Peyer's patch (tissue), 4 donors: Measurements from ENCODE around the gene PRR35.

Experiments
- POLR2A ChIP-seq, 2 donors: fragments of 450-650 bp; IDR thresholded peaks; one replicate each; pipeline ENCODE4 v1.5.1; 2017; ENCODE audit warnings: antibody characterized with exemption in 2 of 2, mild to moderate bottlenecking in 2 of 2, moderate library complexity in 2 of 2
- TF ChIP-seq, protein P1 (sequence below), 6 experiments: fragments of 450-650 bp in 4 of 6; fragments of 200-600 bp in 2 of 6; sonication (generic) in 1 of 6; IDR thresholded peaks; one replicate each; pipeline ENCODE4 v1.5.1; 2017 to 2019; ENCODE audit warnings: antibody characterized with exemption in 6 of 6, mild to moderate bottlenecking in 3 of 6, moderate library complexity in 1 of 6

DNA sequence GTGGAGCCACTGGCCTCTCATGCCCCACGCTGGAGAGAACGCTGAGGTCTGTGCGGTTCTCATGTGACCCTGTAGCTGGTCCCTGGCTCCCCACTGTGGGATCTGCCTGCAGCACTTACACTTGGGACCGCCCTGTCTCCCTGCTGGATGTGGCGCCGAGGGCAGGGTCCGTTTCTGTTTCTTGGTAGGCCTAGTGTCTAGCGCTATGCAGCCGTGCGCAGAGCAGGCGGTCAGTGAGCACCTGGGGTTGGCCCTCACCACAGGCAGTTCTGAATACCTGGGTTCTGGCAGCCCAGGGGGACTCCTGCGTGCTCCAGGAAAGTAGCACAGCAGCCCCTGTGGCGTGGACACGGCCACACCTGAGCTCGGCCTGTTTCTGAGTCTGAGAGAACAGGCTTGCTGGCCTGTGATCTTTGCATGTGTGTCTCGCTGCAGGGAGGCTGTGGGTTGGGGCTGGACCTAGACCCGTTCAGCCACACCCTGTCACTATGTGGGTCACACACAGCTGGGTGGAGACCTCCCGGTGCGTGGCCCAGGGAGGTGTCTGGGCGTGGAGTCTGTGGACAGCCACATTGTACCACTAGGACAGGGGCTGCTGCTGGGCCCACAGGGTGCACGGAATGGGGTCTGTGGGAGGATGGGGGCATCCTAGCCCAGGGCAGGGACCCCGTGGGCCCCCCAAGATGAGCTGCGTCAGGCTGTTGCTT, 29.9 kb upstream of the PRR35 start:
- TF ChIP-seq, protein P1, sequence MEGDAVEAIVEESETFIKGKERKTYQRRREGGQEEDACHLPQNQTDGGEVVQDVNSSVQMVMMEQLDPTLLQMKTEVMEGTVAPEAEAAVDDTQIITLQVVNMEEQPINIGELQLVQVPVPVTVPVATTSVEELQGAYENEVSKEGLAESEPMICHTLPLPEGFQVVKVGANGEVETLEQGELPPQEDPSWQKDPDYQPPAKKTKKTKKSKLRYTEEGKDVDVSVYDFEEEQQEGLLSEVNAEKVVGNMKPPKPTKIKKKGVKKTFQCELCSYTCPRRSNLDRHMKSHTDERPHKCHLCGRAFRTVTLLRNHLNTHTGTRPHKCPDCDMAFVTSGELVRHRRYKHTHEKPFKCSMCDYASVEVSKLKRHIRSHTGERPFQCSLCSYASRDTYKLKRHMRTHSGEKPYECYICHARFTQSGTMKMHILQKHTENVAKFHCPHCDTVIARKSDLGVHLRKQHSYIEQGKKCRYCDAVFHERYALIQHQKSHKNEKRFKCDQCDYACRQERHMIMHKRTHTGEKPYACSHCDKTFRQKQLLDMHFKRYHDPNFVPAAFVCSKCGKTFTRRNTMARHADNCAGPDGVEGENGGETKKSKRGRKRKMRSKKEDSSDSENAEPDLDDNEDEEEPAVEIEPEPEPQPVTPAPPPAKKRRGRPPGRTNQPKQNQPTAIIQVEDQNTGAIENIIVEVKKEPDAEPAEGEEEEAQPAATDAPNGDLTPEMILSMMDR (IDR thresholded peaks at IDR 0.05), result peak in 1 of 6 experiments; percentile 14
- peak; percentile 36 to 69 for TF ChIP-seq POLR2A (IDR thresholded peaks at IDR 0.05)
